GM11168 (cell line): ENCODE data around the gene BMPR2.
"Not testable (repeated sequence)": the region's sequence is repeated elsewhere in the genome, so short reads cannot be mapped to it uniquely, and the experiment has no call there.

ENCODE experiments used
- in situ Hi-C: fragments of 300-500 bp; cut with MboI; formaldehyde crosslinking; loops from one replicate; pipeline ENCODE4 v1.12.0; 2022; ENCODE audit warnings: low sequenced_read_pairs; ENCODE audit not compliant: unreplicated experiment

Gene BMPR2

GRCh38 chr2:202510911-202511310, 134.8 kb downstream of the BMPR2 start:
- in situ Hi-C loops, result no loop called here

DNA sequence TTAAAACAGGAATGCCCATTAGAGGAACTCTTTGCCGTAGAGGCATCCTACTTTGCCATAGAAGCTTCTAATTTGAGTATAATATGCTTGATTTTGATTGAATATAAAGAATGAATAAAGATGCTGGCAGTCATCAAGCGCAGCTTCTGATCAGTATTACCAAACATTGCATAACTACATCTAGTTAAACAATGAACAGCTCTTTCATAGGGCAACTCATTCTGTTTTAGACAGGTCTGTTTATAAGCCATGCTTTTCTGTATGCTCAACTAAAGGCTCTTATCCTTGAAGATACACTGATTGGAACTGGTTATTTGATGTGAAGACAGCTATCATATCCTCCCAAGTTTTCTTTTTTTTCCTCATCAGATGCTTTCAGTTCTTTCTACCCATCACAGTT, 136.0 kb downstream of the BMPR2 start:
- in situ Hi-C loops, result no loop called here

GRCh38 chr2:202514732-202515131, 138.6 kb downstream of the BMPR2 start:
- in situ Hi-C loops, result no loop called here

DNA sequence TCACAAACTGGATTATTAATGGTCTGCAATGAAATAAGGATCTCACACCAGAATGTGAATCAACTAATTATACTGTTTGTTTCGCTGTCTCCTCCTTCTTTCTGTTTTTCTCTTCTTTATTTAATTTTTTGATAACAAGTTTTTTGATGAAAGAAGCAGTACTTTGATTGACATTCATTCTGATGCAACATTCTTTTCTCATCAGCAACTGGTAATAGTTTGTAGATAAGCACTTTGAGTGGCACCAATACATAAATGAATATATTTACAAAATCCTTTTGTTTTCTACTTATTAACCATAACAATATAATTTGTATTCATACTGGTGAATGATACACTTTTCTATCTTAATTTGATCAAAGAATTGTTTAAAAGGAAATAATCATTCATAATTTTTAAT, 143.3 kb downstream of the BMPR2 start:
- in situ Hi-C loops, result no loop called here

DNA sequence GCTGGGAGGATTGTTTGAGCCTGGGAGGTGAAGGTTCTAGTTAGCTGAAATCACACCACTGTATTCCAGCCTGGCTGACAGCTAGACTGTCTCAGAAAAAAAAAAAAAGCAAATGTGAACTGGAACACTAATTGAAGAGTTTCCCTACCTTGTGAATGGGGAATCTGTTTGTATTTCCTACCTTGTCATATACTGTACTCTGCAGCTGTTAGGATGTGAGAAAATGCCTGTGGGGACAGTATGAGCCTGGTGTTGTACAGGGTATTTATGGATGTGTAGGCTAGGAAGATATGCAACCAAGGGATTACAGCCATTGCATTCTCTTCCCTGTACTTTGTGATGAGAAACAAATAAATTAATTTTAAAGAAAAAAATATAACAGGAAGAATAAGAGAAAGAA, 145.3 kb downstream of the BMPR2 start:
- in situ Hi-C loops, result no loop called here

DNA sequence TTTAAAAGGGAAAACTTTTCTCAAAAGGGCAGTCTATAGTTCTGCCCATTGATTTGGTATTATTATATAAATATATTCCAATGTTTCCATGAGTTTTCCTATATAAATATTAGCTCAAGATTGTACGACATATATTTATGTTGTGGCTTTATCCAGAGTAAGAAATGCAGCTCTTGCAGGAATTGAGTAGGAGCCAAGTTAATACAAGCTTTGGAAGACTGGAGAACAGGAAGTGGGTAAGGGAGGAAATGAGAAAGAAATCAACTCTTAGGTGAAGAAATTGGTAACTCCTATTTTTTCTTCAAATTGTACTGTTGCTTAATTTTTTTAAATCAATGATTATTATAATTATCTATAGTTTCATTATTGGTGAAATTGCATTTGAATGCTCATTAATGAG, 153.3 kb downstream of the BMPR2 start:
- in situ Hi-C loops, result no loop called here

- in situ Hi-C loops, result no loop called here
Observed at GRCh38 chr2:202530038-202530437, 153.9 kb downstream of the BMPR2 start.

- in situ Hi-C loops, result not testable (repeated sequence)
Observed at GRCh38 chr2:202535290-202535689, 159.2 kb downstream of the BMPR2 start.

DNA sequence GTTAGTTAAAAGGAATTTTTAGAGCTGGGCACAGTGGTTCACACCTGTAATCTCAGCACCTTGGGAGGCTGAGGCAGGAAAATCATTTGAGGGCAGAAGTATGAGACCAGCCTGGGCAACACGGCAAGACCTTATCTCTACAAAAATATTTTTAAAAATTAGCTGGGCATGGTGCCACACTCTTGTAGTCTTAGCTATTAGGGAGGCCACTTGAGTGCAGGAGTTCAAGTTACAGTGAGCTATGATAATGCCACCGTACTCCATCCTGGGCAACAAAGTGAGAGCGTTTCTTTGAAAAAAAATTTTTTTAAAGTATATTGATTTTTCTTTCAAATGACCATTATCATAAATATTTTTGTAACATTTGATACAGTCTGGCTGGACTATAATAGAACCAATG, 165.0 kb downstream of the BMPR2 start:
- in situ Hi-C loops, result no loop called here

- in situ Hi-C loops, result no loop called here
Observed at GRCh38 chr2:202542142-202542541, 166.0 kb downstream of the BMPR2 start.

GRCh38 chr2:202545523-202545922, 169.4 kb downstream of the BMPR2 start:
- in situ Hi-C loops, result no loop called here

DNA sequence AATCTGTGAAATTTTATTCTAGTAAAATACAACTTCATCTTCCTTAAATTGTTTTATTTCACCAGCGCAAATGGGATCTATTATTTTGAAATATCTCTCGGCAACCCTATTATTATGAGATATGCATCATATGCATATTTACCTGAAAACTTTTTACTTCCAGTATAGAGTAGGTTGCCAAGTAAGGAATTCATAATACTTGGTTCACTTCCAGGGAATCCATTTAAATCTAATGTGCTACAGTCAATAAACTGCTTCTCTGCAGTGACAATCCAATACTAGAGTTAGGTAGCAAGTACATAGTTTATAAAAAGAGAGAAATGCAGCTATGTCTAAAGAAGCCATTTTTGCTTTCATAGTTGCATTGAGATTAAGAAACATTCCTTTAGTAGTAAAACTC, 169.8 kb downstream of the BMPR2 start:
- in situ Hi-C loops, result no loop called here

- in situ Hi-C loops, result not testable (repeated sequence)
Observed at GRCh38 chr2:202546499-202547141, 170.5 kb downstream of the BMPR2 start.

- in situ Hi-C loops, result no loop called here
Observed at GRCh38 chr2:202548240-202548639, 172.1 kb downstream of the BMPR2 start.

- in situ Hi-C loops, result not testable (repeated sequence)
Observed at GRCh38 chr2:202551000-202551399, 174.9 kb downstream of the BMPR2 start.

- in situ Hi-C loops, result no loop called here
Observed at GRCh38 chr2:202555356-202555755, 179.2 kb downstream of the BMPR2 start.

- in situ Hi-C loops, result no loop called here
Observed at GRCh38 chr2:202560200-202560599, 184.1 kb downstream of the BMPR2 start.

GRCh38 chr2:202564226-202564625, 188.1 kb downstream of the BMPR2 start:
- in situ Hi-C loops, result no loop called here

DNA sequence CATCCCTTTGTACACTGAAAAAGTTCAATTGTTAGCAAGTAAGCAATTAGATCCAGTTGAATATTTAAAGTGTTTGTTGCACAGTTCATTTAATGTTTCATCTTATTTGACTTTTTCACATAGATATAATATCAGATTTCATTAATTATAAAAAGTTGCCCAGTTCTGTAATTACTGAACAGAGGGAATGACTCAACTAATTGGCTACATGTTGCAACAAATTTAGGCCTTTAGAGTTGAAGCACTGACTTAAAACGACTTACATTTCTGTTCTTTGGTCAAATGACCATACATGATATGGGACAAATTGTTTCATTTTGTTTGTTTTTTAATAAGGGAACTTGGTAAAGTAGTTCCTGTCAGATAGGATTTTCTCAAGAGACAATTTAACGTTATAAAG, 190.2 kb downstream of the BMPR2 start:
- in situ Hi-C loops, result no loop called here

DNA sequence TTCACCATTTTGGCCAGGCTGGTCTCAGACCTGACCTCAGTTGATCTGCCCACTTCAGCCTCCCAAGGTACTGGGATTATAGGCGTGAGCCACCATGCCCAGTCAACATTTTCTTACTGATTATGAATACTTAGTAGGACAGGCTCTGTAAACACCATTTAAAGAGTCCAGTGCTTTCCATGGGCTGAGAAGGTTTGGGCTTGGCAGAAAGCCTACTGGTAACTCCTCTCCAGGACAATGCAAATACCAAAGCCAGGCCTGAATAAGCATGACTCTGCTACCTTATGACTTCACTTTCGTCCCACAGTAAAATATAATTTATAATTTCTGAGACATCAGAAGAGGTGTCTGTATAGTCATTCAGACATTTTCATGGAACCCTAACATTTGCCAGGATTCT, 198.4 kb downstream of the BMPR2 start:
- in situ Hi-C loops, result no loop called here

DNA sequence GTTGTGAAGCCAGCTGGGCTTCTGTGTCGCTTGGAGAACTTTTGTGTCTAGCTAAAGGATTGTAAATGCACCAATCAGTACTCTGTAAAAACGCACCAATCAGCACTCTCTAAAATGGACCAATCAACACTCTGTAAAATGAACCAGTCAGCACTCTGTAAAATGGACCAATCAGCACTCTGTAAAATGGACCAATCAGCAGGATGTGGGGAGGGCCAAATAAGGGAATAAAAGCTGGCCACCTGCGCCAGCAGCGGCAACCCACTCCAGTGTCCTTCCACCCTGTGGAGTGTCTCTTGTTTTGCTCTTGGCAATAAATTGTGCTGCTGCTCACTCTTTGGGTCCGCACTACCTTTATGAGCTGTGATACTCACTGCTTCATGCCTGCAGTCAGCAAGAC, 199.1 kb downstream of the BMPR2 start:
- in situ Hi-C loops, result not testable (repeated sequence)

GRCh38 chr2:202577250-202578183, 201.4 kb downstream of the BMPR2 start:
- in situ Hi-C loops, result no loop called here
